A549 (cell line): ENCODE measurements around the gene UNC45B. TPM values are rescaled to one million over a fixed set of nuclear protein-coding genes. Genes with fewer than 3 reads are reported as not detected.
"Not testable (repeated sequence)": the region's sequence is repeated elsewhere in the genome, so short reads cannot be mapped to it uniquely, and the experiment has no call there.

ENCODE experiments used
- ATAC-seq, 2 experiments: fragments of 200-7000 bp in 1 of 2; fragments of >200 bp in 1 of 2; cut with Nextera tagmentation in 1 of 2; cut with Tn5 transposase in 1 of 2; 3 replicates each; pipeline versions ENCODE4 v1.8.0 to v1.9.1; 2018 to 2020; ENCODE audit warnings: mild to moderate bottlenecking in 1 of 2, moderate library complexity in 1 of 2
- CTCF ChIA-PET: fragments of 300-600 bp; sonication (Branson Sonifier 250); formaldehyde crosslinking; extraction: SDS; loops from one replicate; lab custom pipeline; 2021; ENCODE audit warnings: antibody characterized with exemption, inconsistent platforms; lab: Yijun Ruan, JAX
- POLR2A ChIA-PET: fragments of 350-600 bp; formaldehyde crosslinking; extraction: SDS; loops from one replicate; lab custom pipeline; 2021; ENCODE audit warnings: antibody characterized with exemption, inconsistent platforms; lab: Yijun Ruan, JAX
- DNase-seq, 2 experiments: peaks; one replicate each; pipeline versions ENCODE4 v3.0.0 to v3.0.0-alpha.2; 2011 to 2016; ENCODE audit warnings: low read depth in 1 of 2, low spot score in 1 of 2
- FAIRE-seq: peaks from 2 replicates; lab custom pipeline; 2011; peaks lifted over from hg19 to GRCh38; lab: Jason Lieb, UNC
- H3K27ac ChIP-seq, 2 experiments: fragments of >200 bp; sonication (Bioruptor Twin); formaldehyde crosslinking; 3 replicates each; pipeline ENCODE4 v1.5.1; 2016 to 2017
- H3K4me1 ChIP-seq: fragments of >200 bp; sonication (Bioruptor Twin); formaldehyde crosslinking; 3 replicates; pipeline ENCODE4 v1.6.1; 2016
- H3K4me2 ChIP-seq: fragments of >200 bp; sonication (Bioruptor Twin); formaldehyde crosslinking; 3 replicates; pipeline ENCODE4 v1.6.1; 2016
- H3K4me3 ChIP-seq: fragments of >200 bp; sonication (Bioruptor Twin); formaldehyde crosslinking; 3 replicates; pipeline ENCODE4 v1.5.1; 2016
- H3K9me3 ChIP-seq: fragments of >200 bp; sonication (Bioruptor Twin); formaldehyde crosslinking; 3 replicates; pipeline ENCODE4 v1.6.1; 2016
- BHLHE40 ChIP-seq: IDR thresholded peaks from 2 replicates; pipeline ENCODE4 v1.6.1; 2012; ENCODE audit warnings: low read depth, low read length, inconsistent platforms
- CBX8 ChIP-seq: fragments of 200-600 bp; sonication (generic); IDR thresholded peaks from 2 replicates; pipeline ENCODE4 v1.6.1; 2016
- CHD4 ChIP-seq: fragments of 200-600 bp; sonication (generic); IDR thresholded peaks from 2 replicates; pipeline ENCODE4 v1.6.1; 2016; ENCODE audit warnings: antibody characterized with exemption, mild to moderate bottlenecking, borderline replicate concordance
- EHF ChIP-seq: fragments of 250-450 bp; sonication (Bioruptor Pico); IDR thresholded peaks from 2 replicates; pipeline ENCODE4 v1.5.0; 2020; ENCODE audit warnings: mild to moderate bottlenecking
- EHMT2 ChIP-seq: fragments of 200-600 bp; sonication (generic); IDR thresholded peaks from 2 replicates; pipeline ENCODE4 v1.6.1; 2016; ENCODE audit warnings: antibody characterized with exemption, low read depth, mild to moderate bottlenecking, moderate library complexity
- FOSB ChIP-seq: fragments of 250-450 bp; sonication (Bioruptor Pico); IDR thresholded peaks from 2 replicates; pipeline ENCODE4 v1.5.0; 2020; ENCODE audit warnings: mild to moderate bottlenecking, moderate library complexity
- FOSL2 ChIP-seq, 2 experiments: fragments of 450-650 bp in 1 of 2; fragments of >200 bp in 1 of 2; sonication (Bioruptor Twin) in 1 of 2; formaldehyde crosslinking; IDR thresholded peaks; 2 replicates each; pipeline versions ENCODE4 v1.5.0 to v1.6.1; 2016 to 2020; ENCODE audit warnings: mild to moderate bottlenecking in 1 of 2, moderate library complexity in 1 of 2
- GATA3 ChIP-seq: IDR thresholded peaks from 2 replicates; pipeline ENCODE4 v1.6.1; 2012; ENCODE audit warnings: borderline replicate concordance
- HOXB13 ChIP-seq: fragments of 250-450 bp; sonication (Bioruptor Pico); IDR thresholded peaks from 2 replicates; pipeline ENCODE4 v1.5.0; 2020; ENCODE audit warnings: low read depth, mild to moderate bottlenecking, moderate library complexity
- HOXB5 ChIP-seq: fragments of 250-450 bp; sonication (Bioruptor Pico); IDR thresholded peaks from 2 replicates; pipeline ENCODE4 v1.5.0; 2020; ENCODE audit warnings: mild to moderate bottlenecking, moderate library complexity
- JUNB ChIP-seq: fragments of >200 bp; sonication (Bioruptor Twin); formaldehyde crosslinking; IDR thresholded peaks from 2 replicates; pipeline ENCODE4 v1.6.1; 2016
- KDM1A ChIP-seq: fragments of 200-600 bp; sonication (generic); IDR thresholded peaks from 2 replicates; pipeline ENCODE4 v1.6.1; 2016; ENCODE audit warnings: low read depth, mild to moderate bottlenecking
- MAFK ChIP-seq: fragments of 450-650 bp; IDR thresholded peaks from 2 replicates; pipeline ENCODE4 v1.6.1; 2014; ENCODE audit not compliant: partially characterized antibody
- MYC ChIP-seq: IDR thresholded peaks from 2 replicates; pipeline ENCODE4 v1.6.1; 2012; ENCODE audit warnings: mild to moderate bottlenecking, inconsistent platforms, low read length, improper control_type of control experiment, borderline replicate concordance
- NPAS2 ChIP-seq: fragments of 250-450 bp; sonication (Bioruptor Pico); IDR thresholded peaks from 2 replicates; pipeline ENCODE4 v1.8.0; 2022; ENCODE audit warnings: mild to moderate bottlenecking, moderate library complexity, borderline replicate concordance
- PBX3 ChIP-seq: IDR thresholded peaks from 2 replicates; pipeline ENCODE4 v1.6.1; 2012
- PHF8 ChIP-seq: fragments of 200-600 bp; sonication (generic); IDR thresholded peaks from 2 replicates; pipeline ENCODE4 v1.6.1; 2016; ENCODE audit warnings: low read depth, mild to moderate bottlenecking, antibody characterized with exemption, moderate library complexity, borderline replicate concordance
- RNF2 ChIP-seq: fragments of 200-600 bp; sonication (generic); IDR thresholded peaks from 2 replicates; pipeline ENCODE4 v1.6.1; 2016; ENCODE audit warnings: low read depth, mild to moderate bottlenecking, antibody characterized with exemption, moderate library complexity, borderline replicate concordance
- SMC3 ChIP-seq: fragments of >200 bp; sonication (Bioruptor Twin); formaldehyde crosslinking; IDR thresholded peaks from 3 replicates; pipeline ENCODE4 v1.6.1; 2018; ENCODE audit warnings: inconsistent platforms
- TFCP2L1 ChIP-seq: fragments of 250-450 bp; sonication (Bioruptor Pico); IDR thresholded peaks from 2 replicates; pipeline ENCODE4 v1.5.0; 2021; ENCODE audit warnings: mild to moderate bottlenecking
- TP53 ChIP-seq: fragments of 250-450 bp; sonication (Bioruptor Pico); IDR thresholded peaks from 2 replicates; pipeline ENCODE4 v1.5.0; 2021; ENCODE audit warnings: mild to moderate bottlenecking, moderate library complexity
- ZC3H11A ChIP-seq: fragments of 450-650 bp; IDR thresholded peaks from 2 replicates; pipeline ENCODE4 v1.6.1; 2014; ENCODE audit warnings: antibody characterized with exemption, mild to moderate bottlenecking
- ZFP36 ChIP-seq: fragments of 450-650 bp; IDR thresholded peaks from 2 replicates; pipeline ENCODE4 v1.6.1; 2014; ENCODE audit warnings: borderline replicate concordance; ENCODE audit not compliant: partially characterized antibody
- ZNF302 ChIP-seq: fragments of 250-450 bp; sonication (Bioruptor Pico); IDR thresholded peaks from 2 replicates; pipeline ENCODE4 v1.9.0; 2021; ENCODE audit warnings: inconsistent platforms, mild to moderate bottlenecking, moderate library complexity
- WGBS: methylation state at CpG from one replicate; pipeline ENCODE4 v1.1.6; 2017; ENCODE audit errors: missing lambda C conversion rate; 5-methylcytosine and 5-hydroxymethylcytosine counted together
- polyA plus RNA-seq, 4 experiments: library from polyadenylated mRNA; depleted of rRNA in 3 of 4; stranded (reverse); fragments of >200 nt; fragmentation: RNase III in 1 of 4; extraction: RNeasy Plus Mini Kit Qiagen cat#74134 plus additional on column Dnase treatment in 1 of 4; gene quantifications; 2 replicates in 3 of 4; 3 replicates in 1 of 4; pipeline ENCODE4 v1.2.3, GENCODE V29; 2011 to 2017
- TF ChIP-seq, protein P1 (sequence below): fragments of 150-350 bp; IDR thresholded peaks from 2 replicates; pipeline ENCODE4 v1.6.1; 2014; ENCODE audit warnings: low read depth, mild to moderate bottlenecking, low read length
- TF ChIP-seq, protein P2 (sequence below): fragments of 450-650 bp; IDR thresholded peaks from 2 replicates; pipeline ENCODE4 v1.6.1; 2014; ENCODE audit warnings: antibody characterized with exemption

Gene UNC45B
- polyA plus RNA-seq, 2 of the 4 experiments (the other 2 are of a cell fraction): not detected

- ATAC-seq (no peak), DNase-seq (no peak), FAIRE-seq (no peak)
- Histone ChIP-seq H3K4me2 (no peak overlapping the region), H3K9me3 (peaks cover 17% of the 10 kb centered on the region), H3K27ac (no peak overlapping the region), H3K4me1 (no peaks in the 10 kb centered on the region), H3K4me3 (no peak overlapping the region)
- TF ChIP-seq MYC: no peak
- no peak for TF ChIP-seq PHF8
- TF ChIP-seq PBX3: no peak
- peak; percentile 67 for TF ChIP-seq MAFK
- TF ChIP-seq TP53 (CRISPR knock-in tag): no peak
- no peak for TF ChIP-seq ZFP36
- TF ChIP-seq HOXB13 (CRISPR knock-in tag): no peak
- POLR2A ChIA-PET: no interaction called here
- CTCF ChIA-PET: interaction anchor here (0.6 to 1.5 kb wide), 3 partner anchors 55 to 309 kb away, joined by 3 to 4 read pairs (median 3); no protein-coding TSS in a partner anchor
- WGBS: 41% methylated on average over 1 of the region's 1 CpG
Observed at GRCh38 chr17:35224436-35224835, 76.8 kb downstream of the UNC45B start.

- Histone ChIP-seq H3K27ac (no peak overlapping the region), H3K4me3 (no peak overlapping the region)
- no peak for DNase-seq
- CTCF ChIA-PET: interaction anchor here (0.6 to 1.7 kb wide), 2 partner anchors 11 to 543 kb away, joined by 3 to 5 read pairs; no protein-coding TSS in a partner anchor
- ATAC-seq: no peak
- TF ChIP-seq PHF8 (no peak), ZNF302 (CRISPR knock-in tag) (no peak)
- TF ChIP-seq, all 56 proteins: peak for 0
- POLR2A ChIA-PET: interaction anchor here (0.6 kb wide), 1 partner anchor 267 kb away, joined by 3 read pairs; no protein-coding TSS in a partner anchor
- peaks cover 13% of the 10 kb centered on the region for H3K9me3 ChIP-seq
- H3K4me1 ChIP-seq: no peaks in the 10 kb centered on the region
- no peak for FAIRE-seq
- WGBS: 92% methylated on average over 2 of the region's 2 CpGs
- H3K4me2 ChIP-seq: no peak overlapping the region
Observed at GRCh38 chr17:35227546-35227945, 79.9 kb downstream of the UNC45B start.

DNA sequence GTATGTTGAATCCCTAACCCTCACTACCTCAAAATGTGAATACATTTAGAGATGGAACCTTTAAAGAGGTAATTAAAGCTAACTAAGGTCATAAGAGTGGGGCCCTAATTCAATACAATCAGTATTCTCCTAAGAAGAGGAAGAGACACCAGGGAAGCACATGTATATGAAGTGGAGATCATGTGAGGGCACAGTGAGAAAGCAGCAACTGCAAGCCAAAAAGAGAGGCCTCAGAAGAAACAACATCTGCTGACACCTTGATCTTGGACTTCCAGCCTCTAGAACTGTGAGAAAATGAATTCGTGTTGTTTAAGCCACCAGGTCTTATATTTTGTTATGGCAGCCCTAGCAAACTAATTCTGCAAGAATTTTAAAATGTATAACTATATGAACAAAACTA is 82.0 kb downstream of the UNC45B start:
- CTCF ChIA-PET: interaction anchor here (1.4 kb wide), 1 partner anchor 310 kb away, joined by 3 read pairs; no protein-coding TSS in a partner anchor
- WGBS: 2% methylated on average over 1 of the region's 1 CpG
- Histone ChIP-seq H3K9me3 (no peaks in the 10 kb centered on the region), H3K4me3 (no peak overlapping the region), H3K4me2 (no peak overlapping the region), H3K4me1 (no peaks in the 10 kb centered on the region), H3K27ac (no peak overlapping the region)
- DNase-seq: no peak
- no peak for FAIRE-seq
- TF ChIP-seq, protein P1, sequence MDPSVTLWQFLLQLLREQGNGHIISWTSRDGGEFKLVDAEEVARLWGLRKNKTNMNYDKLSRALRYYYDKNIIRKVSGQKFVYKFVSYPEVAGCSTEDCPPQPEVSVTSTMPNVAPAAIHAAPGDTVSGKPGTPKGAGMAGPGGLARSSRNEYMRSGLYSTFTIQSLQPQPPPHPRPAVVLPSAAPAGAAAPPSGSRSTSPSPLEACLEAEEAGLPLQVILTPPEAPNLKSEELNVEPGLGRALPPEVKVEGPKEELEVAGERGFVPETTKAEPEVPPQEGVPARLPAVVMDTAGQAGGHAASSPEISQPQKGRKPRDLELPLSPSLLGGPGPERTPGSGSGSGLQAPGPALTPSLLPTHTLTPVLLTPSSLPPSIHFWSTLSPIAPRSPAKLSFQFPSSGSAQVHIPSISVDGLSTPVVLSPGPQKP: no peak
- TF ChIP-seq ZC3H11A (no peak), NPAS2 (CRISPR knock-in tag) (no peak)
- POLR2A ChIA-PET: no interaction called here
- ATAC-seq: no peak

DNA sequence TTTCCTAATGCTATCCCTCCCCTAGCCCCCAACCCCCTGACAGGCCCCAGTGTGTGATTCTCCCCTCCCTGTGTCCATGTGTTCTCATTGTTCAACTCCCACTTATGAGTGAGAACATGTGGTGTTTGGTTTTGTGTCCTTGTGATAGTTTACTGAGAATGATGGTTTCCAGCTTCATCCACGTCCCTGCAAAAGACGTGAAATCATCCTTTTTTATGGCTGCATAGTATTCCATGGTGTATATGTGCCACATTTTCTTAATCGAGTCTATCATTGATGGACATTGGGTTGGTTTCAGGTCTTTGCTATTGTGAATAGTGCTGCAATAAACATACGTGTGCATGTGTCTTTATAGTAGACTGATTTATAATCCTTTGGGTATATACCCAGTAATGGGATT is 86.7 kb downstream of the UNC45B start:
- DNase-seq, FAIRE-seq, POLR2A ChIA-PET, ATAC-seq, H3K9me3 ChIP-seq, H3K4me3 ChIP-seq, H3K27ac ChIP-seq, CTCF ChIA-PET, H3K4me2 ChIP-seq, H3K4me1 ChIP-seq: not testable (repeated sequence)
- WGBS: 32% methylated on average over 4 of the region's 4 CpGs

DNA sequence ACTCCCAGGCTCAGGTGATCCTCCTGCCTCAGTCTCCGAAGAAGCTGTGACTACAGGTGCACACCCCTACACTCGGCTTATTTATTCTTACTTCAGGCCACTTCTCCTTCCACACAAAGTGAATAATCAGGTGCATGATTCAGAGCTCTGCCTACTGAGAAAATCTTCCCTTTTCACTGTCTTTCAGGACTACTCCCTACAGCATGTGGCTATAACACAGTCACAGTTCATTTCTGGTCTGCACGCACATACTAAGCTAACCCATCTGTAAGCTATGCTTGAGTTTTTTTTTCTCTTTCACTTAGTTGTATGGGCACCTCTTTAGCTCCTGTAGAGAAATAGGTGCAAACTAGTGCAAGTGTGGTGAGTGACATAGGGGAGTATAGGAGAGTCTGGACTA is 87.7 kb downstream of the UNC45B start:
- Histone ChIP-seq H3K27ac (no peak overlapping the region), H3K9me3 (no peaks in the 10 kb centered on the region), H3K4me3 (no peak overlapping the region), H3K4me2 (no peak overlapping the region), H3K4me1 (peaks cover 5% of the 10 kb centered on the region)
- CTCF ChIA-PET: interaction anchor here (1.0 kb wide), 1 partner anchor 78 kb away, joined by 3 read pairs; no protein-coding TSS in a partner anchor
- POLR2A ChIA-PET: no interaction called here
- FAIRE-seq: no peak
- DNase-seq: no peak
- 49% methylated on average over 3 of the region's 3 CpGs for WGBS
- ATAC-seq: 0 out of 6 replicates have a peak, but pooled peaks of 1 of the 2 experiments have one; percentile 20
- TF ChIP-seq, protein P2, sequence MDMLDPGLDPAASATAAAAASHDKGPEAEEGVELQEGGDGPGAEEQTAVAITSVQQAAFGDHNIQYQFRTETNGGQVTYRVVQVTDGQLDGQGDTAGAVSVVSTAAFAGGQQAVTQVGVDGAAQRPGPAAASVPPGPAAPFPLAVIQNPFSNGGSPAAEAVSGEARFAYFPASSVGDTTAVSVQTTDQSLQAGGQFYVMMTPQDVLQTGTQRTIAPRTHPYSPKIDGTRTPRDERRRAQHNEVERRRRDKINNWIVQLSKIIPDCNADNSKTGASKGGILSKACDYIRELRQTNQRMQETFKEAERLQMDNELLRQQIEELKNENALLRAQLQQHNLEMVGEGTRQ: no peak
- no peak for TF ChIP-seq JUNB
- no peak for TF ChIP-seq KDM1A
- no peak for TF ChIP-seq FOSB (CRISPR knock-in tag)
- TF ChIP-seq GATA3: no peak
- no peak for TF ChIP-seq FOSL2 (IDR thresholded peaks at IDR 0.05)
- TF ChIP-seq FOSL2 (CRISPR knock-in tag; IDR thresholded peaks at IDR 0.05): no peak
- TF ChIP-seq CBX8: no peak
- TF ChIP-seq SMC3: no peak
- TF ChIP-seq EHMT2: no peak
- TF ChIP-seq RNF2: no peak
- TF ChIP-seq TFCP2L1 (CRISPR knock-in tag): no peak
- TF ChIP-seq CHD4: no peak
- no peak for TF ChIP-seq HOXB5 (CRISPR knock-in tag)
- no peak for TF ChIP-seq EHF
- no peak for TF ChIP-seq BHLHE40
- TF ChIP-seq PHF8: no peak
